Endothelial cell of umbilical vein (primary cell): ENCODE data around the gene LPIN2. TPM values are rescaled to one million over a fixed set of nuclear protein-coding genes. Genes with fewer than 3 reads are reported as not detected.

Experiments used
- BruUV-seq: library from RNA; stranded (reverse); fragments of 400-500 nt; replicated peaks from 2 replicates; lab custom pipeline; 2021; lab: Mats Ljungman, UMichigan
- CTCF ChIA-PET: fragments of 300-600, 350-600 bp; sonication (Branson Sonifier 250); formaldehyde crosslinking; loops from one replicate; lab custom pipeline; 2021; ENCODE audit warnings: antibody characterized with exemption, inconsistent platforms; lab: Charles Lee
- POLR2A ChIA-PET: fragments of 300-600, 350-600 bp; sonication (Branson Sonifier 250); formaldehyde crosslinking; loops from one replicate; lab custom pipeline; 2021; ENCODE audit warnings: antibody characterized with exemption, inconsistent platforms; lab: Charles Lee
- DNase-seq: peaks from one replicate; pipeline ENCODE4 v3.0.0-alpha.2; 2011; ENCODE audit warnings: low read depth, low spot score
- FAIRE-seq: peaks from 2 replicates; lab custom pipeline; 2011; peaks lifted over from hg19 to GRCh38; lab: Jason Lieb, UNC
- H2AFZ ChIP-seq: 2 replicates; pipeline ENCODE4 v1.6.0; 2012; ENCODE audit warnings: low read depth, low read length, control low read depth, inconsistent platforms
- H3K27ac ChIP-seq: 2 replicates; pipeline ENCODE4 v1.5.1; 2011; ENCODE audit warnings: low read depth, mild to moderate bottlenecking, control low read depth, low read length, moderate library complexity; ENCODE audit not compliant: insufficient read depth
- H3K27me3 ChIP-seq, 2 experiments: 2 replicates each; pipeline versions ENCODE4 v1.6.0 to v1.6.1; 2011; ENCODE audit warnings: low read length in 2 of 2, mixed read lengths in 1 of 2; ENCODE audit not compliant: control insufficient read depth in 2 of 2, insufficient read depth in 2 of 2
- H3K36me3 ChIP-seq, 2 experiments: 2 replicates in 1 of 2; 3 replicates in 1 of 2; pipeline ENCODE4 v1.5.1; 2011; ENCODE audit warnings: low read length in 2 of 2, mild to moderate bottlenecking in 1 of 2, moderate library complexity in 1 of 2; ENCODE audit not compliant: control insufficient read depth in 2 of 2, insufficient read depth in 2 of 2; ENCODE audit errors: extremely low read depth in 1 of 2
- H3K4me1 ChIP-seq: 3 replicates; pipeline ENCODE4 v1.5.1; 2011; ENCODE audit warnings: mild to moderate bottlenecking, low read length; ENCODE audit not compliant: control insufficient read depth, insufficient read depth; ENCODE audit errors: extremely low read depth
- H3K4me2 ChIP-seq: 2 replicates; pipeline ENCODE4 v1.6.1; 2011; ENCODE audit warnings: low read length, control low read depth, mixed read lengths; ENCODE audit not compliant: insufficient read depth
- H3K4me3 ChIP-seq, 3 experiments: fragments of 200-600 bp in 1 of 3; sonication (generic), shearing (Covaris generic) in 1 of 3; replicated peaks in 1 of 3; 2 replicates each; pipeline ENCODE4 v1.5.1; 2011 to 2016; ENCODE audit warnings: control low read depth in 3 of 3, low read length in 3 of 3, mild to moderate bottlenecking in 2 of 3, inconsistent platforms in 1 of 3, low read depth in 1 of 3, moderate library complexity in 1 of 3; ENCODE audit not compliant: insufficient read depth in 1 of 3
- H3K79me2 ChIP-seq: 2 replicates; pipeline ENCODE4 v1.6.0; 2012; ENCODE audit warnings: low read length, inconsistent platforms; ENCODE audit not compliant: control insufficient read depth, insufficient read depth
- H3K9ac ChIP-seq: replicated peaks from 2 replicates; pipeline ENCODE3; 2011; ENCODE audit warnings: low read length, control low read depth; ENCODE audit not compliant: insufficient read depth; ENCODE audit errors: extremely low read depth
- H3K9me1 ChIP-seq: replicated peaks from 3 replicates; pipeline ENCODE4 v1.6.0; 2011; ENCODE audit warnings: mild to moderate bottlenecking, low read length; ENCODE audit not compliant: control insufficient read depth, insufficient read depth; ENCODE audit errors: extremely low read depth
- H3K9me3 ChIP-seq: replicated peaks from 2 replicates; pipeline ENCODE4 v1.5.1; 2012; ENCODE audit warnings: low read length, inconsistent platforms; ENCODE audit not compliant: control insufficient read depth, insufficient read depth
- H4K20me1 ChIP-seq: replicated peaks from 2 replicates; pipeline ENCODE3; 2011; ENCODE audit warnings: mild to moderate bottlenecking, low read length; ENCODE audit not compliant: control insufficient read depth, insufficient read depth; ENCODE audit errors: extremely low read depth
- EZH2 ChIP-seq: IDR thresholded peaks from 2 replicates; pipeline ENCODE4 v1.6.1; 2012; ENCODE audit warnings: borderline replicate concordance, low read depth, mild to moderate bottlenecking, moderate library complexity, low read length, inconsistent platforms; ENCODE audit not compliant: severe bottlenecking
- FOS ChIP-seq: IDR thresholded peaks from 2 replicates; pipeline ENCODE4 v1.6.1; 2011; ENCODE audit warnings: mild to moderate bottlenecking, low read length, moderate library complexity, borderline replicate concordance; ENCODE audit not compliant: insufficient read depth
- GATA2 ChIP-seq: IDR thresholded peaks from 2 replicates; pipeline ENCODE4 v1.7.0; 2011; ENCODE audit warnings: low read depth, mild to moderate bottlenecking, moderate library complexity, mixed read lengths, low read length; ENCODE audit not compliant: insufficient read length, insufficient read depth
- JUN ChIP-seq: IDR thresholded peaks from 2 replicates; pipeline ENCODE4 v1.6.1; 2011; ENCODE audit warnings: borderline replicate concordance, low read depth; ENCODE audit not compliant: insufficient read length, insufficient read depth
- MYC ChIP-seq: IDR thresholded peaks from one replicate; pipeline ENCODE4 v1.6.1; 2011; ENCODE audit warnings: mild to moderate bottlenecking, low read depth, low read length
- POLR2A ChIP-seq: IDR thresholded peaks from 2 replicates; pipeline ENCODE4 v1.6.1; 2012; ENCODE audit warnings: low read depth, mild to moderate bottlenecking, control low read depth, low read length
- POLR2AphosphoS5 ChIP-seq: IDR thresholded peaks from 2 replicates; pipeline ENCODE4 v1.6.1; 2012; ENCODE audit warnings: low read depth, mild to moderate bottlenecking, control low read depth, low read length, moderate library complexity; ENCODE audit not compliant: insufficient read depth
- dilution Hi-C: fragments of 300-500 bp; cut with MboI; formaldehyde crosslinking; loops from one replicate; pipeline ENCODE4 v1.15.0; 2019; ENCODE audit warnings: low sequenced_read_pairs; ENCODE audit not compliant: extremely low pct_ligation_motif_present
- intact Hi-C: fragments of 100-400 bp; cut with micrococcal nuclease; formaldehyde crosslinking; loops from one replicate; pipeline ENCODE4 v1.10.0; 2022
- polyA plus RNA-seq, 4 experiments: library from polyadenylated mRNA; depleted of rRNA in 3 of 4; stranded (reverse) in 3 of 4; unstranded in 1 of 4; fragments of >200 nt; gene quantifications; 2 replicates each; pipeline versions ENCODE4 v1.2.1 to v1.2.3, GENCODE V29; 2011 to 2012; ENCODE audit warnings: missing spikeins in 1 of 4
- total RNA-seq: library from RNA; stranded (reverse); gene quantifications from 2 replicates; pipeline ENCODE4 v1.2.3, GENCODE V29; 2021
- TF ChIP-seq, protein P1 (sequence below): IDR thresholded peaks from 2 replicates; pipeline ENCODE4 v1.6.1; 2011; ENCODE audit not compliant: insufficient read depth, insufficient read length
- TF ChIP-seq, protein P2 (sequence below), 2 donors: IDR thresholded peaks; 1 replicate in 1 of 2; 2 replicates in 1 of 2; pipeline ENCODE4 v1.5.1; 2011; ENCODE audit warnings: low read length in 2 of 2, mild to moderate bottlenecking in 2 of 2, moderate library complexity in 2 of 2, control low read depth in 1 of 2, inconsistent platforms in 1 of 2, low read depth in 1 of 2; ENCODE audit not compliant: insufficient read depth in 1 of 2; ENCODE audit errors: extremely low read depth in 1 of 2

LPIN2 gene
- total and polyA plus RNA-seq, 2 donors (not counting 3 experiments of a cell fraction or from before 2014, with no cell fraction given) = 14.7 to 24.4 TPM

GRCh38 chr18:2970772-2971659 is 41.9 kb downstream of the LPIN2 start:
- dilution Hi-C loops = no loop called here
- BruUV-seq = no TSS peak
- intact Hi-C loops = no loop called here
- no peak overlapping the region for H3K4me3 ChIP-seq
- no peaks in the 10 kb centered on the region for H3K9me3 ChIP-seq
- peaks cover 6% of the 10 kb centered on the region for H3K4me1 ChIP-seq
- POLR2A ChIA-PET = interaction anchor here (0.7 kb wide), 1 partner anchor 37 kb away, joined by 3 read pairs; no protein-coding TSS in a partner anchor
- no peak overlapping the region for H3K9ac ChIP-seq
- H3K9me1 ChIP-seq = no peaks in the 10 kb centered on the region
- H2AFZ ChIP-seq = no peak overlapping the region
- no peak for TF ChIP-seq JUN
- TF ChIP-seq POLR2A = no peak
- TF ChIP-seq POLR2AphosphoS5 = no peak
- no peak for TF ChIP-seq EZH2
- no peak for TF ChIP-seq MYC
- TF ChIP-seq, protein P1, sequence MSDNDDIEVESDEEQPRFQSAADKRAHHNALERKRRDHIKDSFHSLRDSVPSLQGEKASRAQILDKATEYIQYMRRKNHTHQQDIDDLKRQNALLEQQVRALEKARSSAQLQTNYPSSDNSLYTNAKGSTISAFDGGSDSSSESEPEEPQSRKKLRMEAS = no peak
- TF ChIP-seq FOS = no peak
- TF ChIP-seq, protein P2, sequence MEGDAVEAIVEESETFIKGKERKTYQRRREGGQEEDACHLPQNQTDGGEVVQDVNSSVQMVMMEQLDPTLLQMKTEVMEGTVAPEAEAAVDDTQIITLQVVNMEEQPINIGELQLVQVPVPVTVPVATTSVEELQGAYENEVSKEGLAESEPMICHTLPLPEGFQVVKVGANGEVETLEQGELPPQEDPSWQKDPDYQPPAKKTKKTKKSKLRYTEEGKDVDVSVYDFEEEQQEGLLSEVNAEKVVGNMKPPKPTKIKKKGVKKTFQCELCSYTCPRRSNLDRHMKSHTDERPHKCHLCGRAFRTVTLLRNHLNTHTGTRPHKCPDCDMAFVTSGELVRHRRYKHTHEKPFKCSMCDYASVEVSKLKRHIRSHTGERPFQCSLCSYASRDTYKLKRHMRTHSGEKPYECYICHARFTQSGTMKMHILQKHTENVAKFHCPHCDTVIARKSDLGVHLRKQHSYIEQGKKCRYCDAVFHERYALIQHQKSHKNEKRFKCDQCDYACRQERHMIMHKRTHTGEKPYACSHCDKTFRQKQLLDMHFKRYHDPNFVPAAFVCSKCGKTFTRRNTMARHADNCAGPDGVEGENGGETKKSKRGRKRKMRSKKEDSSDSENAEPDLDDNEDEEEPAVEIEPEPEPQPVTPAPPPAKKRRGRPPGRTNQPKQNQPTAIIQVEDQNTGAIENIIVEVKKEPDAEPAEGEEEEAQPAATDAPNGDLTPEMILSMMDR (IDR thresholded peaks at IDR 0.05; ENCODE audit: extremely low read depth in 1 of 2, insufficient read depth in 1 of 2, low read depth in 1 of 2, low read length in 2 of 2) = no peak
- no peak for TF ChIP-seq GATA2
- H3K27ac ChIP-seq = no peak overlapping the region
- no peaks in the 10 kb centered on the region for H3K36me3 ChIP-seq
- FAIRE-seq (no peak), DNase-seq (no peak)
- H3K4me2 ChIP-seq = no peak overlapping the region
- no peaks in the 10 kb centered on the region for H3K27me3 ChIP-seq
- peaks cover 95% of the 10 kb centered on the region for H3K79me2 ChIP-seq
- H4K20me1 ChIP-seq = no peaks in the 10 kb centered on the region
- CTCF ChIA-PET = interaction anchor here (0.5 to 1.1 kb wide), 3 partner anchors 10 to 22 kb away, joined by 3 read pairs; no protein-coding TSS in a partner anchor
